Activated CD4-positive, alpha-beta memory T cell treated with anti-CD3 and anti-CD28 coated beads, Interleukin-2, amount 10 ng/mL, durations not matched to agents 7 days and 5 days (primary cell): Measurements from ENCODE around the gene CACNA1A. TPM values are rescaled to one million over a fixed set of nuclear protein-coding genes. Genes with fewer than 3 reads are reported as not detected.
"Not testable (repeated sequence)": the region's sequence is repeated elsewhere in the genome, so short reads cannot be mapped to it uniquely, and the experiment has no call there.

ENCODE experiments used
- CTCF ChIA-PET: fragments of 350-600 bp; sonication (Branson Sonifier 250); formaldehyde crosslinking; loops from one replicate; lab custom pipeline; 2021; ENCODE audit warnings: antibody characterized with exemption, inconsistent platforms; lab: Charles Lee
- POLR2A ChIA-PET: fragments of 350-600 bp; sonication (Branson Sonifier 250); formaldehyde crosslinking; loops from one replicate; lab custom pipeline; 2021; ENCODE audit warnings: antibody characterized with exemption; lab: Charles Lee
- DNase-seq: peaks from one replicate; pipeline ENCODE4 v3.0.0-alpha.2; 2020
- H3K27ac Mint-ChIP-seq: one replicate; pipeline ENCODE4 v1.8.0; 2021; ENCODE audit warnings: mild to moderate bottlenecking, mixed read lengths
- H3K27me3 Mint-ChIP-seq: one replicate; pipeline ENCODE4 v1.8.0; 2021; ENCODE audit warnings: mixed read lengths
- H3K36me3 Mint-ChIP-seq: one replicate; pipeline ENCODE4 v1.8.0; 2021; ENCODE audit warnings: low read depth, mixed read lengths
- H3K4me1 Mint-ChIP-seq: one replicate; pipeline ENCODE4 v1.8.0; 2021; ENCODE audit warnings: mixed read lengths
- H3K4me3 Mint-ChIP-seq: one replicate; pipeline ENCODE4 v1.8.0; 2021; ENCODE audit warnings: mild to moderate bottlenecking, mixed read lengths
- H3K9me3 Mint-ChIP-seq: one replicate; pipeline ENCODE4 v1.8.0; 2021; ENCODE audit warnings: mixed read lengths
- total RNA-seq, 2 experiments: library from RNA; stranded (reverse); gene quantifications; one replicate each; pipeline ENCODE4 v1.2.3, GENCODE V29; 2021

Gene CACNA1A
- total RNA-seq, 2 experiments from 2014 or later = 3.6 to 4.1 TPM

GRCh38 chr19:13429563-13429962, 76.7 kb downstream of the CACNA1A start:
- peaks cover 4% of the 10 kb centered on the region for H3K27me3 Mint-ChIP-seq

GRCh38 chr19:13428352-13428751, 77.9 kb downstream of the CACNA1A start:
- peak; percentile 16 for DNase-seq
- no peak overlapping the region for H3K4me3 Mint-ChIP-seq
- H3K27me3 Mint-ChIP-seq = peaks cover 4% of the 10 kb centered on the region
- H3K27ac Mint-ChIP-seq = no peak overlapping the region
- H3K4me1 Mint-ChIP-seq = no peaks in the 10 kb centered on the region
- no peaks in the 10 kb centered on the region for H3K36me3 Mint-ChIP-seq
- POLR2A ChIA-PET = no interaction called here
- CTCF ChIA-PET = interaction anchor here (0.6 to 2.1 kb wide), 4 partner anchors 147 to 613 kb away, joined by 3 to 6 read pairs (median 4); no protein-coding TSS in a partner anchor
- no peaks in the 10 kb centered on the region for H3K9me3 Mint-ChIP-seq

More at GRCh38 chr19:13429563-13429962, 76.7 kb downstream of the CACNA1A start:
- Mint-ChIP-seq H3K4me3 (no peak overlapping the region), H3K27ac (no peak overlapping the region), H3K4me1 (no peaks in the 10 kb centered on the region), H3K36me3 (no peaks in the 10 kb centered on the region), H3K9me3 (no peaks in the 10 kb centered on the region)
- CTCF ChIA-PET = interaction anchor here (0.6 to 2.1 kb wide), 4 partner anchors 137 to 235 kb away, joined by 4 to 6 read pairs (median 4); no protein-coding TSS in a partner anchor
- no peak for DNase-seq
- POLR2A ChIA-PET = no interaction called here

GRCh38 chr19:13427273-13428051, 78.8 kb downstream of the CACNA1A start:
- H3K36me3 Mint-ChIP-seq = no peaks in the 10 kb centered on the region
- no peak for DNase-seq
- H3K27ac Mint-ChIP-seq = no peak overlapping the region
- CTCF ChIA-PET = interaction anchor here (1.0 kb wide), 1 partner anchor 149 kb away, joined by 3 read pairs; no protein-coding TSS in a partner anchor
- POLR2A ChIA-PET = no interaction called here
- H3K4me3 Mint-ChIP-seq = no peak overlapping the region
- no peaks in the 10 kb centered on the region for H3K4me1 Mint-ChIP-seq
- peaks cover 4% of the 10 kb centered on the region for H3K27me3 Mint-ChIP-seq
- peaks cover 5% of the 10 kb centered on the region for H3K9me3 Mint-ChIP-seq

- H3K36me3 Mint-ChIP-seq, CTCF ChIA-PET, DNase-seq, H3K27ac Mint-ChIP-seq, H3K9me3 Mint-ChIP-seq, H3K4me1 Mint-ChIP-seq, POLR2A ChIA-PET, H3K4me3 Mint-ChIP-seq, H3K27me3 Mint-ChIP-seq: not testable (repeated sequence)
These were observed 80.4 kb downstream of the CACNA1A start for GRCh38 chr19:13425875-13426274.

- H3K9me3 Mint-ChIP-seq = peaks cover 11% of the 10 kb centered on the region
- no peak overlapping the region for H3K4me3 Mint-ChIP-seq
- no peak overlapping the region for H3K27ac Mint-ChIP-seq
- H3K27me3 Mint-ChIP-seq = peaks cover 4% of the 10 kb centered on the region
- no peaks in the 10 kb centered on the region for H3K4me1 Mint-ChIP-seq
- no peaks in the 10 kb centered on the region for H3K36me3 Mint-ChIP-seq
- POLR2A ChIA-PET = no interaction called here
- no peak for DNase-seq
- CTCF ChIA-PET = no interaction called here
These were observed 81.1 kb downstream of the CACNA1A start for GRCh38 chr19:13425151-13425550.

- ChIA-PET CTCF (no interaction called here), POLR2A (no interaction called here)
- H3K27me3 Mint-ChIP-seq = no peaks in the 10 kb centered on the region
- peaks cover 11% of the 10 kb centered on the region for H3K9me3 Mint-ChIP-seq
- H3K36me3 Mint-ChIP-seq = no peaks in the 10 kb centered on the region
- no peak for DNase-seq
- H3K4me1 Mint-ChIP-seq = no peaks in the 10 kb centered on the region
- no peak overlapping the region for H3K4me3 Mint-ChIP-seq
- no peak overlapping the region for H3K27ac Mint-ChIP-seq
These were observed 85.5 kb downstream of the CACNA1A start for GRCh38 chr19:13420780-13421179.

GRCh38 chr19:13417054-13417453, 89.2 kb downstream of the CACNA1A start:
- H3K36me3 Mint-ChIP-seq = no peaks in the 10 kb centered on the region
- POLR2A ChIA-PET = no interaction called here
- H3K27ac Mint-ChIP-seq = no peak overlapping the region
- H3K4me3 Mint-ChIP-seq = no peak overlapping the region
- H3K4me1 Mint-ChIP-seq = no peaks in the 10 kb centered on the region
- DNase-seq = no peak
- no peaks in the 10 kb centered on the region for H3K27me3 Mint-ChIP-seq
- CTCF ChIA-PET = no interaction called here
- peaks cover 5% of the 10 kb centered on the region for H3K9me3 Mint-ChIP-seq

GRCh38 chr19:13411899-13412298, 94.4 kb downstream of the CACNA1A start:
- H3K27ac Mint-ChIP-seq = no peak overlapping the region
- no peaks in the 10 kb centered on the region for H3K4me1 Mint-ChIP-seq
- H3K27me3 Mint-ChIP-seq = no peaks in the 10 kb centered on the region
- DNase-seq = no peak
- ChIA-PET POLR2A (no interaction called here), CTCF (interaction anchor here (0.5 kb wide), 1 partner anchor 153 kb away, joined by 3 read pairs; no protein-coding TSS in a partner anchor)
- H3K9me3 Mint-ChIP-seq = peaks cover 4% of the 10 kb centered on the region
- no peak overlapping the region for H3K4me3 Mint-ChIP-seq
- no peaks in the 10 kb centered on the region for H3K36me3 Mint-ChIP-seq

GRCh38 chr19:13410946-13411345, 95.3 kb downstream of the CACNA1A start:
- POLR2A ChIA-PET = no interaction called here
- H3K4me1 Mint-ChIP-seq = no peaks in the 10 kb centered on the region
- CTCF ChIA-PET = no interaction called here
- no peak overlapping the region for H3K27ac Mint-ChIP-seq
- H3K4me3 Mint-ChIP-seq = no peak overlapping the region
- H3K27me3 Mint-ChIP-seq = no peaks in the 10 kb centered on the region
- H3K9me3 Mint-ChIP-seq = peaks cover 4% of the 10 kb centered on the region
- no peak for DNase-seq
- no peaks in the 10 kb centered on the region for H3K36me3 Mint-ChIP-seq

GRCh38 chr19:13408889-13409518, 97.3 kb downstream of the CACNA1A start:
- ChIA-PET CTCF (no interaction called here), POLR2A (no interaction called here)
- Mint-ChIP-seq H3K36me3 (no peaks in the 10 kb centered on the region), H3K9me3 (peaks cover 4% of the 10 kb centered on the region), H3K4me3 (no peak overlapping the region), H3K27me3 (no peaks in the 10 kb centered on the region), H3K4me1 (no peaks in the 10 kb centered on the region), H3K27ac (no peak overlapping the region)
- no peak for DNase-seq

- no peaks in the 10 kb centered on the region for H3K4me1 Mint-ChIP-seq
- no peak overlapping the region for H3K27ac Mint-ChIP-seq
- H3K27me3 Mint-ChIP-seq = no peaks in the 10 kb centered on the region
- ChIA-PET CTCF (no interaction called here), POLR2A (no interaction called here)
- H3K9me3 Mint-ChIP-seq = peaks cover 16% of the 10 kb centered on the region
- DNase-seq = no peak
- no peaks in the 10 kb centered on the region for H3K36me3 Mint-ChIP-seq
- no peak overlapping the region for H3K4me3 Mint-ChIP-seq
These were observed 102.0 kb downstream of the CACNA1A start for GRCh38 chr19:13404236-13404635.

GRCh38 chr19:13401388-13401787, 104.9 kb downstream of the CACNA1A start:
- CTCF ChIA-PET = no interaction called here
- POLR2A ChIA-PET = no interaction called here
- Mint-ChIP-seq H3K36me3 (no peaks in the 10 kb centered on the region), H3K27me3 (no peaks in the 10 kb centered on the region), H3K9me3 (peaks cover 12% of the 10 kb centered on the region), H3K4me1 (no peaks in the 10 kb centered on the region), H3K27ac (no peak overlapping the region), H3K4me3 (no peak overlapping the region)
- DNase-seq = no peak

- Mint-ChIP-seq H3K4me1 (no peaks in the 10 kb centered on the region), H3K9me3 (peaks cover 12% of the 10 kb centered on the region), H3K36me3 (no peaks in the 10 kb centered on the region), H3K27ac (no peak overlapping the region), H3K27me3 (no peaks in the 10 kb centered on the region), H3K4me3 (no peak overlapping the region)
- no peak for DNase-seq
- ChIA-PET POLR2A (no interaction called here), CTCF (no interaction called here)
These were observed 106.0 kb downstream of the CACNA1A start for GRCh38 chr19:13400296-13400695.
